NT2/D1 (cell line): ENCODE results near the gene LRRC8A.

Experiments used
- SUZ12 ChIP-seq: IDR thresholded peaks from 2 replicates; pipeline ENCODE4 v1.6.1; 2011; ENCODE audit not compliant: insufficient read length, insufficient read depth; ENCODE audit errors: extremely low read depth
- YY1 ChIP-seq: IDR thresholded peaks from 2 replicates; pipeline ENCODE4 v1.6.1; 2011; ENCODE audit not compliant: insufficient read length, insufficient read depth
- ZNF274 ChIP-seq: IDR thresholded peaks from 2 replicates; pipeline ENCODE4 v1.6.1; 2011; ENCODE audit warnings: mild to moderate bottlenecking, low read depth, low read length

GRCh38 chr9:128933731-128934130 lies 51.8 kb downstream of the LRRC8A start:
- no peak for TF ChIP-seq YY1
- no peak for TF ChIP-seq ZNF274
- TF ChIP-seq SUZ12, result no peak
